Activated T-cell treated with anti-CD3 and anti-CD28 coated beads for 4 hours (primary cell): ENCODE measurements around the gene CCDC183.
"Not testable (repeated sequence)": the region's sequence is repeated elsewhere in the genome, so short reads cannot be mapped to it uniquely, and the experiment has no call there.

Source experiments
- DNase-seq: peaks from one replicate; pipeline ENCODE4 v3.0.0-alpha.2; 2020

CCDC183 gene

GRCh38 chr9:136760834-136761544 lies 35.1 kb upstream of the CCDC183 start:
- DNase-seq, result not testable (repeated sequence)

- no peak for DNase-seq
Measured at GRCh38 chr9:136761545-136761981, 34.6 kb upstream of the CCDC183 start.

- no peak for DNase-seq
Measured at GRCh38 chr9:136762221-136762691, 33.9 kb upstream of the CCDC183 start.

- DNase-seq, result no peak
Measured at GRCh38 chr9:136762915-136763648, 33.1 kb upstream of the CCDC183 start.

- DNase-seq, result no peak
Measured at GRCh38 chr9:136763649-136764035, 32.5 kb upstream of the CCDC183 start.

GRCh38 chr9:136764301-136764891 lies 31.7 kb upstream of the CCDC183 start, which contains the start of gene LCN15:
TSS of gene LCN15 (minus strand) at chr9:136764518. CDS start at chr9:136764488, 30 bp downstream.
- DNase-seq, result no peak

DNA sequence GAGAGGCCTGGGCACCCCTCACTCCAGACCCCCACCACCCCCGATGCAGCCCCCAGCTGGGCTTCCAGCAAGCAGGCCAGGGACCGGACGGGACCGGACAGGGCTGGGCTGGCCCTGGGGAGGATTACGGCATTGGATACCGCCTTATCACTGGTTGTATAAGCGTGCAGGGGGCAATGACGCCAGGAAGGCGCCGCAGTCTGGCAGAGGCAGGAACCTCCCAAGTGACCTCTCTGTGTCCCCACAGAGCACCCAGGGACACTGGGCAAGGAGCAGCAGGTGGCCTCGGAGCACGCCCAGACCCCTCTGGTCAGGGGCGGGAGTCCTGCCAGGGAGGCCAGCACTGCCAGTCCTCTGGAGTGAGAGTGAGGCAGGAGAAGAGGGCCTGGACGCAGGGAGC lies 31.1 kb upstream of the CCDC183 start:
- DNase-seq, result no peak

GRCh38 chr9:136765745-136766409 lies 30.3 kb upstream of the CCDC183 start:
- not testable (repeated sequence) for DNase-seq

DNA sequence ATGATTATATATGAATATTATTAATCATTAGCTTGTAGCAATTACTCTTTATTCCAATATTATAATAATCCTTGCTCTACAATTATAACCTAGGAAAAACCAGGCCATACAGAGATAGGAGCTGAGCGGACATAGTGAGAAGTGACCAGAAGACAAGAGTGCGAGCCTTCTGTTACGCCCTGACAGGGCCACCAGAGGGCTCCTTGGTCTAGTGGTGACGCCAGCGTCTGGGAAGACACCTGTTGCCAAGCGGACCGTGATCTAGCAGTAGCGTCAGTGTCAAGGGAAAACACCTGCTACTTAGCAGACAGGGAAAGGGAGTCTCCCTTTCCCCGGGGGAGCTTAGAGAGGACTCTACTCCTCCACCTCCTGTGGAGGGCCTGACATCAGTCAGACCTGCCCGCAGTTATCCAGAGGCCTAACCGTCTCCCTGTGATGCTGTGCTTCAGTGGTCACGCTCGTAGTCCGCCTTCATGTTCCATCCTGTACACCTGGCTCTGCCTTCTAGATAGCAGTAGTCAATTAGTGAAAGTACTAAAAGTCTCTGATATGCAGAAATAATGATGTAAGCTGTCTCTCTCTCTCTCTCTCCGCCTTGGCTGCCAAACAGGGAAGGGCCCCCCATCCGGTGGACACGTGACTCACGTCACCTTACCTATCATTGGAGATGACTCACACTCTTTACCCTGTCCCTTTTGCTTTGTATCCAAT lies 29.6 kb upstream of the CCDC183 start:
- DNase-seq, result not testable (repeated sequence)

DNA sequence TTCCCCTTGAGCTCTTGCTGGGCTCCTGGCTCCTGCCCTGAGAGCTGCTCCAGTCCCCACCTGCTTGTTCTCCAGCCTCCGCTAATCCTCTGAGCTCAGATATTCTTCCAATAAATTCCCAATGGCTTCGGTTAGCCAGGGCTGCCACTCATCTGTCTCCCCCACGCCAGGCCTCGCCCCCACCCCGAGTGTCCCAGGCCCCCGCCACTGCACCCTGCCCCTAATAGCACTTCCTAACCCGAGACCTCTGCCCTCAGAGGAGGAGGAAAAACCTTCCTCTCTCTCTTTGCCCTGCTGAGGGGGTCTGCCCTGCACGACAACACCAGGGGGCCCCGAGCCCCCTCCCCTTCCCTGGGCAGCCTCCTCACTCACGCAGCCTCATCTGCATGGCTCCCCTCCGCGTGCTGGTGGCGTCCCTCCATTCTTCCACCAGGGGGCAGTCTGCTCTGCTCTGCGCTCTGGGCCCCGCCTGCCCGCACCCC lies 26.4 kb upstream of the CCDC183 start:
- no peak for DNase-seq

- DNase-seq, result no peak
Measured at GRCh38 chr9:136771907-136772415, 24.2 kb upstream of the CCDC183 start.

GRCh38 chr9:136773386-136774044 lies 22.6 kb upstream of the CCDC183 start:
- DNase-seq, result no peak

DNA sequence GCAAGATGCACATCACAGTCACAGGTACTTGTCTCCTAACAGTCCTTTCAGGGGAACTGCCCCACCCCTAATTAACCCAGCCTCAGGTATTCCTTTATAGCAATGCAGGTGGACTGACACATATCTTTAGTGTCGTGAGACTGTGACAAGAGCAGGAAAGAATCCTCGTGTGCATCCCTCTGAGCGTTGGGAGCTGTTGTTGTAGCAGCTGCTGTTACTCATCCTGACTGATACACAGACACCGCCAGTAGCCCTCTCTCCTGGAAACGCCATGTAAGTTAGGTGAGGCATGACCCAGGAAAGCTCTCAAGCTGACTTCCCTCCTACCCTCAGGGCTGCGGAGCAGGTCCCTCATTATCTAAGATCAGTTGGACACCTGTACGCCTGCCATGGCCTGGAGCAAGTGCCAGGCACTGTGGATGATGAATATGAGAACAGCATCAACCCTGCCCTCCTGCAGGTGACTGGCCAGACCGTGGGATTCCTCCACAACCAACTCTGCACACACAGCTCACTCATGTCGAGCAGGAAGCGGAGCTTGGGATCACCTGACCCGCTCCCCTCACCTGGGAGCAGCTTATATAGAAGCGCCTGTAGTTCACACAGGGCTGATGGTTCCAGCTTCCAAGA lies 21.6 kb upstream of the CCDC183 start:
- DNase-seq, result no peak

GRCh38 chr9:136775191-136775590 lies 20.9 kb upstream of the CCDC183 start:
- DNase-seq, result no peak

DNA sequence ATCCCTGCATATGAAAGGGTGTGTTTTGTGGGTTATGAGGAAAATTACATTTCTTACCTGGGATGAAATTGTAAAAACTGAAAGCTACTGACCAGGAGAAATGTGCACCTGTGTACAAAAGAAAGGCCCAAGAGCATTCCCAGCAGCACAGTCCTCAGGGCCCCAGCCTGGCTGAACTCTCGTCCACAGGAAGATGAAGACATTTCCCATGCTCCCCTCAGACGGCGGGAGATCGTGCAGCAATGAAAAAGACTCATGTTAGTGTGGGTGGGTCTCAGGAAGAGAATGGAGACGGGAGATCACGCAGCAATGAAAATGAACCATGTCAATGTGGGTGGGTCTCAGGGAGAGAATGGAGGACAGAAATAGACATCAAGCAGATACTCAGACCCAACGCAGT lies 19.2 kb upstream of the CCDC183 start:
- DNase-seq, result no peak

- DNase-seq, result no peak
Measured at GRCh38 chr9:136777359-136777758, 18.8 kb upstream of the CCDC183 start.

- DNase-seq, result no peak
Measured at GRCh38 chr9:136779808-136780207, 16.3 kb upstream of the CCDC183 start.

DNA sequence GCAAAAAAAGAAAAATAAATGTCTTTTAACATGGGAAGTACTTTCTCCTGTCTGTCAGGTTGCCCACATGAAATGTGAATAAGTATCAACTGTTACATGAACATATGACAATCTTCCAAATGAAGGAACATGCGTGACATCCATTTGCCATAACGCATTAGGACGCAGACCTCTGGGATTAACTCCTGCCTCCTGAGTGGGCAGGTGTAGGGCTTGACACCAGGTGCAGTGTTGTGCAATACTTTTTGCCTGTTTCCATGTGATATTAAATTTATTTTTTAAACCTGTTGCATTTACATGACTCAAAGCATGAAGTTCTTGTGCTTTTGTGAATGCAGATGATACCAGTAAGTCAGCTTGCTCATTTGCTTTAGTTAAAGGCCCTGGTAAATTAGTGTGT lies 13.7 kb upstream of the CCDC183 start:
- no peak for DNase-seq

DNA sequence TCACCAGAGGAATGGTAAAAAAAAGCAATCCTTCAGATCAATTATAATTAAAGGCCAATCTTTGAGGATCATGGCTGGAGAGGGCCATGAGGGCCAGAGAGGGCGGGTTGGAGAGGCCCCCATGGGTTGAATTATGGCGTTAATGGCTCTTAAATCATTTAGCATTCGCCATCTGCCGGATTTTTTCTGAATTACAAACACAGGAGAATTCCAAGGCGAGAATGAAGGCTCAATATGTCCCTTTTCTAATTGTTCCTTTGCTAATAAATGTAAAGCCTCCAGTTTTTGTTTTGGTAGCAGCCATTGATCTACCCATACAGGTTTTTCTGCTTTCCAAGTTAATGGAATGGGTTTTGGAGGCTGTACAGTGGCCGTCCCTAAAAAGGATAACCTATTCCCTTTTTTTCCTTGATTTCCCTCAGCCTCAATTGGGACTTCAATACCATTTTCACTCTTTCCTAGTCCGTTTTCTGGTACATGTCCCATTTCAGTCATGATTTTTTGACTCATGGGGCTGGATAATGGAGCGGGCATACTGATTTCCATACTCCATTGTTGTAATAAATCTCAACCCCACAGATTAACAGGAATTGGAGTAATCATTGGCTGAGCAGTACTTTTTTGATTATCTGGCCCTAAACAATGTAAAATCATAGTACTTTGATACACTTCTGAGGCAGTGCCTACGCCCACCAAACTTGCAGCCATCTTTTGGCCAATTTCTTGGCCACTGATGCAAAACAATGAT lies 11.7 kb upstream of the CCDC183 start:
- DNase-seq, result no peak

GRCh38 chr9:136784997-136785361 lies 11.2 kb upstream of the CCDC183 start:
- no peak for DNase-seq
